ENCODE measurements around the gene YDJC. TPM values are rescaled to one million over a fixed set of nuclear protein-coding genes. Genes with fewer than 3 reads are reported as not detected.

Gene YDJC
- total and polyA plus RNA-seq, 9 of the 15 experiments (the other 6 are each of a cell fraction or from before 2014, with no cell fraction given), result 13.5 to 871 (median 164) TPM

DNA sequence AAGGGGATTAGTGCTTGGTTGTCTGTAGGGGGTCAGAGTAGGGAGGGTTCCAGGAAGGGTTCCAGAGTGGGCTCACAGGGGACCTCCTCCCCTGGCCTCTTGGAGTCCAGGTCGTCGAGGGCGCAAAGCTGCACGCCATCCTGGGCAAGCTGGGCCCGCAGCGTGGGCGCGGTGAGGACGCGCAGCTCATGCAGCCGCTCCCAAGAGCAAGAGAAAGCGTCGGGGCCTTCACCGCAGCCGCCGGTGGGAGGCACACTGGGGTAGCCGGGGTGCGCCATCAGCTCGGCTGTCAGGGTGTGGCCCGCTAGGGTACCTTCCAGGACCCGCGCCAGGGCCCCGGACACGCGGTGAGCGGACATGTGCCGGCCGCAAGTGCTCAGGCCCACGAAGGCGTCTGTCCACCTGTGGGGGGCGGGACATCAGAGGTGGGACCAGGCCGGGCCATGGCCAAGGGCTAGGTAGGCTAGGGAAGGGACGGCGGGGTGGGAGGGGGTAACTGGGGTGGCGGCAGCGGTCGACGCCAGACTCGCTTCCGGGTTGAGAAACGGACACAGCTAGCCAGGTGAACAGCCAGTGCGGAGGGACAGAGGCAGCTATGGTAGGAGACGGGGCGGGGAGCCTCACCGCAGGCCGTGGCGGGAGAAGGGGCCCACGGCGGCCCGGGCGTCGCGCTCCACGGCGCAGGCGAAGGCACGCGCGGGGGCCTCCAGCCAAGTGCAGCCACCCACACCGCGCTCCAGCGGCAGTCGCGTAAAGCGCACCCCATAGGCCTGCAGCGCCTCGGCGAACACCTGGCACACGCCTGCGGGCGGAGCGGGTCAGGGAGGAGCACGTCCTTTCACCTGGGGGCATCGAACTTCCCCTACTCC is 1.2 kb downstream of the YDJC start (continued):
- TF ChIP-seq, protein P1, sequence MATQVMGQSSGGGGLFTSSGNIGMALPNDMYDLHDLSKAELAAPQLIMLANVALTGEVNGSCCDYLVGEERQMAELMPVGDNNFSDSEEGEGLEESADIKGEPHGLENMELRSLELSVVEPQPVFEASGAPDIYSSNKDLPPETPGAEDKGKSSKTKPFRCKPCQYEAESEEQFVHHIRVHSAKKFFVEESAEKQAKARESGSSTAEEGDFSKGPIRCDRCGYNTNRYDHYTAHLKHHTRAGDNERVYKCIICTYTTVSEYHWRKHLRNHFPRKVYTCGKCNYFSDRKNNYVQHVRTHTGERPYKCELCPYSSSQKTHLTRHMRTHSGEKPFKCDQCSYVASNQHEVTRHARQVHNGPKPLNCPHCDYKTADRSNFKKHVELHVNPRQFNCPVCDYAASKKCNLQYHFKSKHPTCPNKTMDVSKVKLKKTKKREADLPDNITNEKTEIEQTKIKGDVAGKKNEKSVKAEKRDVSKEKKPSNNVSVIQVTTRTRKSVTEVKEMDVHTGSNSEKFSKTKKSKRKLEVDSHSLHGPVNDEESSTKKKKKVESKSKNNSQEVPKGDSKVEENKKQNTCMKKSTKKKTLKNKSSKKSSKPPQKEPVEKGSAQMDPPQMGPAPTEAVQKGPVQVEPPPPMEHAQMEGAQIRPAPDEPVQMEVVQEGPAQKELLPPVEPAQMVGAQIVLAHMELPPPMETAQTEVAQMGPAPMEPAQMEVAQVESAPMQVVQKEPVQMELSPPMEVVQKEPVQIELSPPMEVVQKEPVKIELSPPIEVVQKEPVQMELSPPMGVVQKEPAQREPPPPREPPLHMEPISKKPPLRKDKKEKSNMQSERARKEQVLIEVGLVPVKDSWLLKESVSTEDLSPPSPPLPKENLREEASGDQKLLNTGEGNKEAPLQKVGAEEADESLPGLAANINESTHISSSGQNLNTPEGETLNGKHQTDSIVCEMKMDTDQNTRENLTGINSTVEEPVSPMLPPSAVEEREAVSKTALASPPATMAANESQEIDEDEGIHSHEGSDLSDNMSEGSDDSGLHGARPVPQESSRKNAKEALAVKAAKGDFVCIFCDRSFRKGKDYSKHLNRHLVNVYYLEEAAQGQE (IDR thresholded peaks at IDR 0.05; ENCODE audit: borderline replicate concordance), result no peak
- TF ChIP-seq, protein P1 (CRISPR knock-in tag; IDR thresholded peaks at IDR 0.05; ENCODE audit: low read depth), result no peak
- TF ChIP-seq MTA3 (IDR thresholded peaks at IDR 0.05; ENCODE audit: borderline replicate concordance) (no peak), GABPB1 (CRISPR knock-in tag; IDR thresholded peaks at IDR 0.05) (no peak), LEF1 (IDR thresholded peaks at IDR 0.05) (no peak), HDAC6 (IDR thresholded peaks at IDR 0.05; ENCODE audit: low read depth, low read length) (no peak), FOXJ2 (tag; IDR thresholded peaks at IDR 0.05) (no peak), RBBP5 (IDR thresholded peaks at IDR 0.05; ENCODE audit: borderline replicate concordance, insufficient read depth, low read length, poor library complexity, severe bottlenecking) (no peak), ZNF384 (IDR thresholded peaks at IDR 0.05; ENCODE audit: low read depth, low read length) (peak; percentile 47; the same call in 1 of the 2 replicates), EP300 (IDR thresholded peaks at IDR 0.05; ENCODE audit: low read length) (0 out of 2 replicates have a peak, but pooled peaks have one; percentile 17), PHB2 (IDR thresholded peaks at IDR 0.05; ENCODE audit: low read depth) (no peak), HLTF (IDR thresholded peaks at IDR 0.05) (no peak), ZNF12 (CRISPR knock-in tag; IDR thresholded peaks at IDR 0.05) (no peak)
- TF ChIP-seq, protein P2, sequence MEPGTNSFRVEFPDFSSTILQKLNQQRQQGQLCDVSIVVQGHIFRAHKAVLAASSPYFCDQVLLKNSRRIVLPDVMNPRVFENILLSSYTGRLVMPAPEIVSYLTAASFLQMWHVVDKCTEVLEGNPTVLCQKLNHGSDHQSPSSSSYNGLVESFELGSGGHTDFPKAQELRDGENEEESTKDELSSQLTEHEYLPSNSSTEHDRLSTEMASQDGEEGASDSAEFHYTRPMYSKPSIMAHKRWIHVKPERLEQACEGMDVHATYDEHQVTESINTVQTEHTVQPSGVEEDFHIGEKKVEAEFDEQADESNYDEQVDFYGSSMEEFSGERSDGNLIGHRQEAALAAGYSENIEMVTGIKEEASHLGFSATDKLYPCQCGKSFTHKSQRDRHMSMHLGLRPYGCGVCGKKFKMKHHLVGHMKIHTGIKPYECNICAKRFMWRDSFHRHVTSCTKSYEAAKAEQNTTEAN (CRISPR knock-in tag; IDR thresholded peaks at IDR 0.05), result no peak
- TF ChIP-seq, protein P3, sequence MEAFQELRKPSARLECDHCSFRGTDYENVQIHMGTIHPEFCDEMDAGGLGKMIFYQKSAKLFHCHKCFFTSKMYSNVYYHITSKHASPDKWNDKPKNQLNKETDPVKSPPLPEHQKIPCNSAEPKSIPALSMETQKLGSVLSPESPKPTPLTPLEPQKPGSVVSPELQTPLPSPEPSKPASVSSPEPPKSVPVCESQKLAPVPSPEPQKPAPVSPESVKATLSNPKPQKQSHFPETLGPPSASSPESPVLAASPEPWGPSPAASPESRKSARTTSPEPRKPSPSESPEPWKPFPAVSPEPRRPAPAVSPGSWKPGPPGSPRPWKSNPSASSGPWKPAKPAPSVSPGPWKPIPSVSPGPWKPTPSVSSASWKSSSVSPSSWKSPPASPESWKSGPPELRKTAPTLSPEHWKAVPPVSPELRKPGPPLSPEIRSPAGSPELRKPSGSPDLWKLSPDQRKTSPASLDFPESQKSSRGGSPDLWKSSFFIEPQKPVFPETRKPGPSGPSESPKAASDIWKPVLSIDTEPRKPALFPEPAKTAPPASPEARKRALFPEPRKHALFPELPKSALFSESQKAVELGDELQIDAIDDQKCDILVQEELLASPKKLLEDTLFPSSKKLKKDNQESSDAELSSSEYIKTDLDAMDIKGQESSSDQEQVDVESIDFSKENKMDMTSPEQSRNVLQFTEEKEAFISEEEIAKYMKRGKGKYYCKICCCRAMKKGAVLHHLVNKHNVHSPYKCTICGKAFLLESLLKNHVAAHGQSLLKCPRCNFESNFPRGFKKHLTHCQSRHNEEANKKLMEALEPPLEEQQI (IDR thresholded peaks at IDR 0.05), result no peak

Measured in K562 (cell line).